HT-29 (cell line): ENCODE measurements around the gene SIDT1. TPM values are rescaled to one million over a fixed set of nuclear protein-coding genes. Genes with fewer than 3 reads are reported as not detected.

ENCODE experiments used
- DNase-seq: peaks from one replicate; pipeline ENCODE4 v3.0.0-alpha.2; 2015; ENCODE audit warnings: low spot score
- small RNA-seq: library from RNA; depleted of rRNA; stranded (forward); fragments of <200 nt; gene quantifications from one replicate; pipeline ENCODE3, GENCODE V24; 2014
- total RNA-seq: library from RNA; depleted of rRNA; stranded (reverse); fragments of >200 nt; shearing (Covaris generic); gene quantifications from 2 replicates; pipeline ENCODE4 v1.2.3, GENCODE V29; 2014; rRNA removed

Gene SIDT1
- total RNA-seq, 1 experiment from 2014 or later: 4.8 TPM

DNA sequence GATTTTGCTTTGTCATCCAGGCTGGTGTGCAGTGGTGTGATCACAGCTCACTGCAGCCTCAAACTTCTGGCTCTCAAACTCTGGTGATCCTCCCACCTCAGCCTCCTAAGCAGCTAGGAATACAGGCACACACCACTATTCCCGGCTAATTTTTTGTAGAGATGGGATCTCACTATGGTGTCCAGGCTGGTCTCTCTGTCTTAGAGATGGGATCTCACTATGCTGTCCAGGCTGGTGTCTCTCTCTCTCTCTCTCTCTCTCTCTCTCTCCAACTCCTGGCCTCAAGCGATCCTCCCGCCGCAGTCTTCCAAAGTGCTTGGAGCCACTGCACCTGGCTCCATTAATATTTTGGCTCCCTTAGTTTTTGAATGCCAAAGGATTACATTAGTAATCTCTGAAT, 146.4 kb downstream of the SIDT1 start:
- DNase-seq: no peak

Small RNAs within 50 kb of the gene (small RNA-seq; reads per million reads assigned to genes)
- gene MIR4446: not detected
- not detected for gene RN7SL767P

Other genes with a start within 250 kb of the SIDT1 start
- 4.7 and 8.9 TPM in 2 replicates for gene CFAP44, start 91.1 kb upstream of the SIDT1 start, total RNA-seq
- gene SPICE1, start 17.4 kb upstream of the SIDT1 start, total RNA-seq: 6.0 and 11.7 TPM in 2 replicates
- gene USF3, start 164.1 kb downstream of the SIDT1 start, total RNA-seq: 8.1 and 10.1 TPM in 2 replicates
- gene NAA50, start 213.7 kb downstream of the SIDT1 start, total RNA-seq: 743 and 760 TPM in 2 replicates
- gene ATP6V1A, start 214.5 kb downstream of the SIDT1 start, total RNA-seq: 43.0 and 43.7 TPM in 2 replicates